Right lobe of liver (tissue), 6 donors: ENCODE data around the gene RNF138. TPM values are rescaled to one million over a fixed set of nuclear protein-coding genes. Genes with fewer than 3 reads are reported as not detected.

Experiments used
- ATAC-seq, 4 donors: fragments of 200-7000 bp; cut with Tn5 transposase; one replicate each; pipeline ENCODE4 v1.9.1; 2020; ENCODE audit warnings: mild to moderate bottlenecking in 4 of 4, moderate library complexity in 4 of 4
- DNase-seq, 3 donors: peaks; one replicate each; pipeline ENCODE4 v3.0.0-alpha.2; 2020
- H3K27ac ChIP-seq, 3 donors: fragments of 200-600 bp; one replicate each; pipeline ENCODE4 v1.8.0; 2022
- H3K27me3 ChIP-seq, 2 donors: fragments of 200-600 bp; one replicate each; pipeline ENCODE4 v1.8.0; 2022
- H3K36me3 ChIP-seq, 4 donors: fragments of 200-600 bp; sonication (generic) in 1 of 4; one replicate each; pipeline versions ENCODE4 v1.5.1 to v1.8.0; 2017 to 2022; ENCODE audit warnings: control low read depth in 1 of 4
- H3K4me1 ChIP-seq, 4 donors: fragments of 200-600 bp; sonication (generic) in 1 of 4; one replicate each; pipeline versions ENCODE4 v1.5.1 to v1.8.0; 2017 to 2022; ENCODE audit warnings: control low read depth in 1 of 4
- H3K4me3 ChIP-seq, 3 donors: fragments of 200-600 bp; one replicate each; pipeline ENCODE4 v1.8.0; 2022
- H3K9me3 ChIP-seq, 4 donors: fragments of 200-600 bp; sonication (generic) in 1 of 4; one replicate each; pipeline versions ENCODE4 v1.5.1 to v1.8.0; 2017 to 2022; ENCODE audit warnings: control low read depth in 1 of 4
- POLR2A ChIP-seq: fragments of 450-650 bp; IDR thresholded peaks from one replicate; pipeline ENCODE4 v1.6.1; 2017; ENCODE audit warnings: antibody characterized with exemption, mild to moderate bottlenecking
- WGBS: methylation state at CpG from one replicate; pipeline ENCODE4 v1.1.6; 2018; ENCODE audit warnings: low coverage, low lambda C conversion rate; ENCODE audit not compliant: insufficient coverage; ENCODE audit errors: missing lambda C conversion rate; 5-methylcytosine and 5-hydroxymethylcytosine counted together
- intact Hi-C, 2 donors: fragments of 100-400 bp; cut with DNase I; formaldehyde crosslinking; loops; one replicate each; pipeline versions ENCODE4 v1.11.2 to v1.14.1; 2022
- total RNA-seq, 6 experiments: library from RNA; depleted of rRNA in 2 of 6; stranded (reverse); fragments of >200 nt in 2 of 6; fragmentation: NEBNext Ultra II Directional in 3 of 6; extraction: Animal tissue kit (Norgen Biotek cat#: 25700) in 3 of 6; gene quantifications; one replicate each; pipeline versions ENCODE4 v1.1.0 to v1.2.4, GENCODE V29; 2016 to 2023
- TF ChIP-seq, protein P1 (sequence below), 4 donors: fragments of 200-600 bp in 3 of 4; fragments of 450-650 bp in 1 of 4; IDR thresholded peaks; one replicate each; pipeline versions ENCODE4 v1.5.1 to v1.8.0; 2016 to 2022; ENCODE audit warnings: antibody characterized with exemption in 4 of 4, mild to moderate bottlenecking in 2 of 4
- donor health status: DM: no; HTN: yes; CAD: no.
- donor health status: DM: no; HTN: no; CAD: no.
- donor health status: DM: no; HTN: no; CAD: no.
- donor health status: DM: no; HTN: yes; CAD: no.
- donor health status: DM: no; HTN: yes; CAD: no.

Gene RNF138
- total RNA-seq, 6 experiments from 2014 or later, result 9.3 to 17.5 (median 12.7) TPM

DNA sequence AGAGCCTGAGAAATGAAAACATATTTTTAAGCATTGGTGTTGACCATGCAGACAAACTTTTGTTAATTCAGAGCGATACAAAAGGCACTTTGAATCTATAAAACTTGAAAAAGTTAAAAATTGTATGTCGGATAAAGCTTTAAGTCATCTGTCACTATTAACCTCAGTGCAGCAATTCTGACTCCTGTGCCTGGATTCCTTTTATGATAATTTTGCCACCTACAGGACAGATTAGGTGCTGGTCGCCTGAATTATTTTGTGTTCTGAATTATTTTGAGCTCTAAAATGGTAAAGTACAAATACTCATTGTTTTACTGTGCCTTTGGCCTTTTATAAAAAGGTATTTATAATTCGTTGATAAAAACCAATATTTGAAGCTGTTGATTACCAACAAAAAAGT, 19.4 kb upstream of the RNF138 start:
- WGBS, result 44% methylated on average over 4 of the region's 4 CpGs
- Histone ChIP-seq H3K9me3 (no peaks in the 10 kb centered on the region), H3K27ac (no peak overlapping the region), H3K4me3 (no peak overlapping the region), H3K27me3 (no peaks in the 10 kb centered on the region), H3K36me3 (peaks cover 0 to 5% (median 0%) of the 10 kb centered on the region in 4 donors), H3K4me1 (peaks cover 0 to 8% (median 3%) of the 10 kb centered on the region in 4 donors)
- DNase-seq, result no peak
- no peak for TF ChIP-seq POLR2A
- TF ChIP-seq, protein P1, sequence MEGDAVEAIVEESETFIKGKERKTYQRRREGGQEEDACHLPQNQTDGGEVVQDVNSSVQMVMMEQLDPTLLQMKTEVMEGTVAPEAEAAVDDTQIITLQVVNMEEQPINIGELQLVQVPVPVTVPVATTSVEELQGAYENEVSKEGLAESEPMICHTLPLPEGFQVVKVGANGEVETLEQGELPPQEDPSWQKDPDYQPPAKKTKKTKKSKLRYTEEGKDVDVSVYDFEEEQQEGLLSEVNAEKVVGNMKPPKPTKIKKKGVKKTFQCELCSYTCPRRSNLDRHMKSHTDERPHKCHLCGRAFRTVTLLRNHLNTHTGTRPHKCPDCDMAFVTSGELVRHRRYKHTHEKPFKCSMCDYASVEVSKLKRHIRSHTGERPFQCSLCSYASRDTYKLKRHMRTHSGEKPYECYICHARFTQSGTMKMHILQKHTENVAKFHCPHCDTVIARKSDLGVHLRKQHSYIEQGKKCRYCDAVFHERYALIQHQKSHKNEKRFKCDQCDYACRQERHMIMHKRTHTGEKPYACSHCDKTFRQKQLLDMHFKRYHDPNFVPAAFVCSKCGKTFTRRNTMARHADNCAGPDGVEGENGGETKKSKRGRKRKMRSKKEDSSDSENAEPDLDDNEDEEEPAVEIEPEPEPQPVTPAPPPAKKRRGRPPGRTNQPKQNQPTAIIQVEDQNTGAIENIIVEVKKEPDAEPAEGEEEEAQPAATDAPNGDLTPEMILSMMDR (IDR thresholded peaks at IDR 0.05), result peak; percentile 41 to 49 (median 46)
- intact Hi-C loops, result no loop called here
- peak in 3 of 4 donors; percentile 52 to 77 (median 53) for ATAC-seq

DNA sequence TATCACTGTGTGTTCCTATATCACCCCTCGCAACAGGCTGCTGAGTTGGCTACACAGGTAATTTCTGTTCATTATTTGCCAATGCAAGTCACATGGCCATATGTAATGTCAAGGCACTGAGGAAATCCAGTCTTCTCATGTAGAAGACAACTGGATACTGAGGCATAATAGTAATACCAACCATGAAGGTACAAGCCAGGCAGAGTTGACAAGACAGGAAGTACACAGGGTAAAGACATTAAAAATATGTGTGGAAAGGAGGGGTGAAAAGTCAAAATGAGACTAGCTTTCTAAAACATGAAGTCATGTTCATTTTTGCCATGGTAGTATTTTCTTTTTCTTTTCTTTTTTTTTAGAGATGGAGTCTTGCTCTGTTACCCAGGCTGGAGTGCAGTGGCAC, 17.5 kb upstream of the RNF138 start:
- WGBS, result 100% methylated on average over 1 of the region's 1 CpG
- DNase-seq, result no peak
- H3K9me3 ChIP-seq, result no peaks in the 10 kb centered on the region

DNA sequence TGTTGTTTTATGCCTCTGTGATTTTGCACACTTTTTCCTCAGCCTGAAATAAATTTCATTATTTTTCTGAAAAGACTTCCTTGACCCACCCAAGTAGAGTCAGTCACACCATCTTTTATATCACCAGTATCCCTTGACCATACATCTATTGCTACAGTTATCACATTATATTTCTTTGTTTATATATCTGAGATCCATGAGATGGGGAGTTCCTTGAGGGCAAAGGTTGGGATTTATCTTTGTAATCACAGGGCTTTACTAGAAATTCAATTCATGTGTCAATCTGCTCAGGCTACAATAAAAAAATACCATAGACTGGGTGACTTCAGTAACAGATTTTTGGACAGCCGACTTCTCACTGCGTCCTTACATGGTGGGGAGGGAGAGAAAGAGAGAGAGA, 12.8 kb upstream of the RNF138 start:
- Histone ChIP-seq H3K27ac (no peak overlapping the region), H3K4me1 (no peaks in the 10 kb centered on the region), H3K9me3 (no peaks in the 10 kb centered on the region), H3K27me3 (no peaks in the 10 kb centered on the region), H3K36me3 (no peaks in the 10 kb centered on the region), H3K4me3 (no peak overlapping the region)
- WGBS, result 89% methylated on average over 2 of the region's 2 CpGs
- ATAC-seq (no peak), DNase-seq (no peak)
- intact Hi-C loops, result no loop called here
- TF ChIP-seq POLR2A, result no peak
- TF ChIP-seq, protein P1 (IDR thresholded peaks at IDR 0.05), result no peak

More for the DNA sequence above, 17.5 kb upstream of the RNF138 start:
- Histone ChIP-seq H3K27me3 (no peaks in the 10 kb centered on the region), H3K27ac (no peak overlapping the region), H3K4me3 (no peak overlapping the region), H3K36me3 (no peaks in the 10 kb centered on the region), H3K4me1 (no peaks in the 10 kb centered on the region)
- intact Hi-C loops, result no loop called here
- TF ChIP-seq, protein P1 (IDR thresholded peaks at IDR 0.05), result no peak
- no peak for TF ChIP-seq POLR2A
- no peak for ATAC-seq

DNA sequence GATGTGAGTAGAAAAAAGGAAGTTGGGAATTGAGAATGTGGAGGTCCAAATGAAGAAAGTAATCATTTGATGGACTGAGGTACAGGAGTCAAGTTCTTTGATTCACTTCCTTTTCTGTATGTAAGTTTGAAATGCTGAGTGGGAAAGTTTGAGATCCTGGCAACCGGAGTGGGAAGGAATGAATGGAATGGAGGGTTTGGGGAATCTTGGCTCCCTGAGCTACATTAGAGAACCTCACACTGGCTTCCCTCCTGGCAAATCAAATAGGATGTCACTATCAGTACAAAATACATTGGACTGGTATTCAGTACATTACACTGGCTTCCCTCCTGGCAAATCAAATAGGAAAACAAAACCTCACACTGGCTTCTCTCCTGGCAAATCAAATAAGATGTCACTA, 9.8 kb upstream of the RNF138 start:
- no peaks in the 10 kb centered on the region for H3K36me3 ChIP-seq
- H3K4me3 ChIP-seq, result no peak overlapping the region
- H3K27ac ChIP-seq, result no peak overlapping the region
- no peaks in the 10 kb centered on the region for H3K9me3 ChIP-seq
- DNase-seq (no peak), ATAC-seq (no peak)
- 40% methylated on average over 1 of the region's 1 CpG for whole genome bisulfite sequencing
- no peaks in the 10 kb centered on the region for H3K27me3 ChIP-seq
- TF ChIP-seq, protein P1 (IDR thresholded peaks at IDR 0.05), result no peak
- no peak for TF ChIP-seq POLR2A
- intact Hi-C loops, result no loop called here
- peaks cover 0 to 6% (median 0%) of the 10 kb centered on the region in 4 donors for H3K4me1 ChIP-seq

DNA sequence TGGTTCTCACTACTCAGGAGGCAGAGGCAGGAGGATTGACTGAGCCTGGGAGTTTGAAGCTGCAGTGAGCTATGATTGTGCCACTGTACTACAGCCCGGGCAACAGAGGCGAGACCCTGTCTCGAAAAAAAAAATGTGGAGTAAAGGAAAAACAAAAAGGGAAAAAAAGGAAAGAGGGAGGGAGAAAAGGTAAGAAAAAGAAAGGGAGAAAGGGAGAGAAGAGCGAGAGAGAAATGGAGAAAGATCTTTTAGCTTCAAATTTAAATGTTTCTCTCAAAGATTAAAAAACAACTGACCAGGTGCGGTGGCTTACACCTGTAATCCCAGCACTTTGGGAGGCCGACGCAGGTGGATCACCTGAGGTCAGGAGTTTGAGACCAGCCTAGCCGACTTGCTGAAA, 7.9 kb upstream of the RNF138 start:
- Histone ChIP-seq H3K4me1 (peaks cover 0 to 6% (median 0%) of the 10 kb centered on the region in 4 donors), H3K27me3 (no peaks in the 10 kb centered on the region), H3K36me3 (no peaks in the 10 kb centered on the region), H3K27ac (no peak overlapping the region), H3K4me3 (no peak overlapping the region), H3K9me3 (no peaks in the 10 kb centered on the region)
- DNase-seq (no peak), ATAC-seq (no peak)
- intact Hi-C loops, result no loop called here
- no peak for TF ChIP-seq POLR2A
- TF ChIP-seq, protein P1 (IDR thresholded peaks at IDR 0.05), result no peak
- 100% methylated on average over 4 of the region's 8 CpGs for WGBS
